A549 (cell line): ENCODE measurements around the gene RUNX3. TPM values are rescaled to one million over a fixed set of nuclear protein-coding genes. Genes with fewer than 3 reads are reported as not detected.

Experiments used
- ATAC-seq, 2 experiments: fragments of 200-7000 bp in 1 of 2; fragments of >200 bp in 1 of 2; cut with Nextera tagmentation in 1 of 2; cut with Tn5 transposase in 1 of 2; 3 replicates each; pipeline versions ENCODE4 v1.8.0 to v1.9.1; 2018 to 2020; ENCODE audit warnings: mild to moderate bottlenecking in 1 of 2, moderate library complexity in 1 of 2
- CTCF ChIA-PET: fragments of 300-600 bp; sonication (Branson Sonifier 250); formaldehyde crosslinking; extraction: SDS; loops from one replicate; lab custom pipeline; 2021; ENCODE audit warnings: antibody characterized with exemption, inconsistent platforms; lab: Yijun Ruan, JAX
- POLR2A ChIA-PET: fragments of 350-600 bp; formaldehyde crosslinking; extraction: SDS; loops from one replicate; lab custom pipeline; 2021; ENCODE audit warnings: antibody characterized with exemption, inconsistent platforms; lab: Yijun Ruan, JAX
- DNase-seq, 2 experiments: peaks; one replicate each; pipeline versions ENCODE4 v3.0.0 to v3.0.0-alpha.2; 2011 to 2016; ENCODE audit warnings: low read depth in 1 of 2, low spot score in 1 of 2
- FAIRE-seq: peaks from 2 replicates; lab custom pipeline; 2011; peaks lifted over from hg19 to GRCh38; lab: Jason Lieb, UNC
- H3K27ac ChIP-seq, 2 experiments: fragments of >200 bp; sonication (Bioruptor Twin); formaldehyde crosslinking; 3 replicates each; pipeline ENCODE4 v1.5.1; 2016 to 2017
- H3K4me1 ChIP-seq: fragments of >200 bp; sonication (Bioruptor Twin); formaldehyde crosslinking; 3 replicates; pipeline ENCODE4 v1.6.1; 2016
- H3K4me2 ChIP-seq: fragments of >200 bp; sonication (Bioruptor Twin); formaldehyde crosslinking; 3 replicates; pipeline ENCODE4 v1.6.1; 2016
- H3K4me3 ChIP-seq: fragments of >200 bp; sonication (Bioruptor Twin); formaldehyde crosslinking; 3 replicates; pipeline ENCODE4 v1.5.1; 2016
- H3K9me3 ChIP-seq: fragments of >200 bp; sonication (Bioruptor Twin); formaldehyde crosslinking; 3 replicates; pipeline ENCODE4 v1.6.1; 2016
- BHLHE40 ChIP-seq: IDR thresholded peaks from 2 replicates; pipeline ENCODE4 v1.6.1; 2012; ENCODE audit warnings: low read depth, low read length, inconsistent platforms
- CBX2 ChIP-seq: fragments of 200-600 bp; sonication (generic); IDR thresholded peaks from 2 replicates; pipeline ENCODE4 v1.6.1; 2016; ENCODE audit warnings: low read depth, mild to moderate bottlenecking, borderline replicate concordance
- CHD4 ChIP-seq: fragments of 200-600 bp; sonication (generic); IDR thresholded peaks from 2 replicates; pipeline ENCODE4 v1.6.1; 2016; ENCODE audit warnings: antibody characterized with exemption, mild to moderate bottlenecking, borderline replicate concordance
- E2F6 ChIP-seq: IDR thresholded peaks from 2 replicates; pipeline ENCODE4 v1.6.1; 2012; ENCODE audit warnings: low read depth, borderline replicate concordance
- EHMT2 ChIP-seq: fragments of 200-600 bp; sonication (generic); IDR thresholded peaks from 2 replicates; pipeline ENCODE4 v1.6.1; 2016; ENCODE audit warnings: antibody characterized with exemption, low read depth, mild to moderate bottlenecking, moderate library complexity
- ESRRA ChIP-seq: fragments of 150-350 bp; IDR thresholded peaks from 2 replicates; pipeline ENCODE4 v1.6.1; 2014; ENCODE audit warnings: mild to moderate bottlenecking, low read length, borderline replicate concordance
- FOSB ChIP-seq: fragments of 250-450 bp; sonication (Bioruptor Pico); IDR thresholded peaks from 2 replicates; pipeline ENCODE4 v1.5.0; 2020; ENCODE audit warnings: mild to moderate bottlenecking, moderate library complexity
- FOSL2 ChIP-seq, 2 experiments: fragments of 450-650 bp in 1 of 2; fragments of >200 bp in 1 of 2; sonication (Bioruptor Twin) in 1 of 2; formaldehyde crosslinking; IDR thresholded peaks; 2 replicates each; pipeline versions ENCODE4 v1.5.0 to v1.6.1; 2016 to 2020; ENCODE audit warnings: mild to moderate bottlenecking in 1 of 2, moderate library complexity in 1 of 2
- HEYL ChIP-seq: fragments of 250-450 bp; sonication (Bioruptor Pico); IDR thresholded peaks from 2 replicates; pipeline ENCODE4 v1.8.0; 2021; ENCODE audit warnings: mild to moderate bottlenecking, moderate library complexity
- HOXB13 ChIP-seq: fragments of 250-450 bp; sonication (Bioruptor Pico); IDR thresholded peaks from 2 replicates; pipeline ENCODE4 v1.5.0; 2020; ENCODE audit warnings: low read depth, mild to moderate bottlenecking, moderate library complexity
- KDM1A ChIP-seq: fragments of 200-600 bp; sonication (generic); IDR thresholded peaks from 2 replicates; pipeline ENCODE4 v1.6.1; 2016; ENCODE audit warnings: low read depth, mild to moderate bottlenecking
- NFE2L2 ChIP-seq: fragments of 150-350 bp; conservative IDR thresholded peaks from 2 replicates; pipeline ENCODE4 v1.6.1; 2014; ENCODE audit warnings: low read length
- PHF8 ChIP-seq: fragments of 200-600 bp; sonication (generic); IDR thresholded peaks from 2 replicates; pipeline ENCODE4 v1.6.1; 2016; ENCODE audit warnings: low read depth, mild to moderate bottlenecking, antibody characterized with exemption, moderate library complexity, borderline replicate concordance
- POLR2A ChIP-seq: IDR thresholded peaks from 2 replicates; pipeline ENCODE4 v1.6.1; 2012; ENCODE audit warnings: mild to moderate bottlenecking, low read length
- POLR2AphosphoS2 ChIP-seq: conservative IDR thresholded peaks from 2 replicates; pipeline ENCODE4 v1.6.1; 2012; ENCODE audit warnings: low read length, improper control_type of control experiment, inconsistent platforms
- RARB ChIP-seq: fragments of 250-450 bp; sonication (Bioruptor Pico); IDR thresholded peaks from 2 replicates; pipeline ENCODE4 v1.8.0; 2021; ENCODE audit warnings: mild to moderate bottlenecking, moderate library complexity
- RCOR1 ChIP-seq: fragments of 150-350 bp; IDR thresholded peaks from 2 replicates; pipeline ENCODE4 v1.6.1; 2014; ENCODE audit warnings: antibody characterized with exemption, low read length, low read depth
- REST ChIP-seq: fragments of 200-600 bp; sonication (generic); IDR thresholded peaks from 2 replicates; pipeline ENCODE4 v1.6.1; 2016; ENCODE audit warnings: antibody characterized with exemption, mild to moderate bottlenecking, moderate library complexity
- TFCP2L1 ChIP-seq: fragments of 250-450 bp; sonication (Bioruptor Pico); IDR thresholded peaks from 2 replicates; pipeline ENCODE4 v1.5.0; 2021; ENCODE audit warnings: mild to moderate bottlenecking
- TP53 ChIP-seq: fragments of 250-450 bp; sonication (Bioruptor Pico); IDR thresholded peaks from 2 replicates; pipeline ENCODE4 v1.5.0; 2021; ENCODE audit warnings: mild to moderate bottlenecking, moderate library complexity
- ZNF302 ChIP-seq: fragments of 250-450 bp; sonication (Bioruptor Pico); IDR thresholded peaks from 2 replicates; pipeline ENCODE4 v1.9.0; 2021; ENCODE audit warnings: inconsistent platforms, mild to moderate bottlenecking, moderate library complexity
- WGBS: methylation state at CpG from one replicate; pipeline ENCODE4 v1.1.6; 2017; ENCODE audit errors: missing lambda C conversion rate; 5-methylcytosine and 5-hydroxymethylcytosine counted together
- polyA plus RNA-seq, 4 experiments: library from polyadenylated mRNA; depleted of rRNA in 3 of 4; stranded (reverse); fragments of >200 nt; fragmentation: RNase III in 1 of 4; extraction: RNeasy Plus Mini Kit Qiagen cat#74134 plus additional on column Dnase treatment in 1 of 4; gene quantifications; 2 replicates in 3 of 4; 3 replicates in 1 of 4; pipeline ENCODE4 v1.2.3, GENCODE V29; 2011 to 2017
- TF ChIP-seq, protein P1 (sequence below): IDR thresholded peaks from 2 replicates; pipeline ENCODE4 v1.6.1; 2012
- TF ChIP-seq, protein P2 (sequence below): fragments of 150-350 bp; IDR thresholded peaks from 2 replicates; pipeline ENCODE4 v1.6.1; 2014; ENCODE audit warnings: low read depth, mild to moderate bottlenecking, low read length

Gene RUNX3
- polyA plus RNA-seq, 2 of the 4 experiments (the other 2 are of a cell fraction): 1.4 to 4.0 TPM

DNA sequence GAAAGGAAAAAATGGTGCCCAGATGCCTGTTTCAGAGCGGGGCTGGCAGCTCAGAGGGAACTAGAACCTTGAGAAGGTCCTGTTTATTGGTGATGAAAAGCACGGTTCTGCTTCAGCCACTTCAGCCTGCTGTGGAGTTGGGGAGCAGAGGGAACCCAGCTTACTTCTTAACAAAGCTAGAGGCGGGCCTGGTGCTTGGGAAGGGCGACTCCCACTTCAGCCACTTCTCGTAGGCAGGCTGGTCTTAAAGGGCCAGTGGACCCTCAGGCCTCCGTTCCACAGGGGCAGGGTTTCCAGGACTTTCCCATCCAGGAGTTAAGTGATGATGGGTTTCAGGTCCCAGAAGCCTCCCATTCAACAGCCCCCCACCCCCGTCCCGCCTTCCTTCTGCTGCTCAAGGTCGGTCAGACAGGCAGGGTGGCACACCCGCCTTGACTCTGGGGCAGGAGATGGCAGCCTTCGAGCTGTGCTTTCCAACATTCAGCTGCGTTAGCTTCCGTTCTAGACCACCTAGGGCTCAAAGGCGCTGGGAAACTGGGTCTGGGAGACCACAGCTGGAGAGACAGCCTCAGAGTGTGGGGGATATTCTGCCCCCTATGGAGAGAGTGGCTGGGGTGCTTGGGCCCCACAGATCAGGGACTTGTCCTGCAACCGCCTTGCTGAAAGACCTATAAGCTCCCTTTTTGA lies 3.4 kb downstream of the RUNX3 start:
- POLR2A ChIA-PET: no interaction called here
- H3K27ac ChIP-seq: no peak overlapping the region
- ATAC-seq (0 out of 6 replicates have a peak, but pooled peaks of 1 of the 2 experiments have one; percentile 21), DNase-seq (no peak), FAIRE-seq (no peak)
- H3K9me3 ChIP-seq: no peaks in the 10 kb centered on the region
- 0 out of 3 replicates have a peak overlapping the region, but pooled peaks have one; percentile 17 for H3K4me2 ChIP-seq
- 72% methylated on average over 11 of the region's 15 CpGs for WGBS
- H3K4me1 ChIP-seq: peaks cover 3% of the 10 kb centered on the region; the same call in 1 of the 3 replicates
- TF ChIP-seq, protein P1, sequence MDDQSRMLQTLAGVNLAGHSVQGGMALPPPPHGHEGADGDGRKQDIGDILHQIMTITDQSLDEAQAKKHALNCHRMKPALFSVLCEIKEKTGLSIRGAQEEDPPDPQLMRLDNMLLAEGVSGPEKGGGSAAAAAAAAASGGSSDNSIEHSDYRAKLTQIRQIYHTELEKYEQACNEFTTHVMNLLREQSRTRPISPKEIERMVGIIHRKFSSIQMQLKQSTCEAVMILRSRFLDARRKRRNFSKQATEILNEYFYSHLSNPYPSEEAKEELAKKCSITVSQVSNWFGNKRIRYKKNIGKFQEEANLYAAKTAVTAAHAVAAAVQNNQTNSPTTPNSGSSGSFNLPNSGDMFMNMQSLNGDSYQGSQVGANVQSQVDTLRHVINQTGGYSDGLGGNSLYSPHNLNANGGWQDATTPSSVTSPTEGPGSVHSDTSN: no peak
- TF ChIP-seq, protein P2, sequence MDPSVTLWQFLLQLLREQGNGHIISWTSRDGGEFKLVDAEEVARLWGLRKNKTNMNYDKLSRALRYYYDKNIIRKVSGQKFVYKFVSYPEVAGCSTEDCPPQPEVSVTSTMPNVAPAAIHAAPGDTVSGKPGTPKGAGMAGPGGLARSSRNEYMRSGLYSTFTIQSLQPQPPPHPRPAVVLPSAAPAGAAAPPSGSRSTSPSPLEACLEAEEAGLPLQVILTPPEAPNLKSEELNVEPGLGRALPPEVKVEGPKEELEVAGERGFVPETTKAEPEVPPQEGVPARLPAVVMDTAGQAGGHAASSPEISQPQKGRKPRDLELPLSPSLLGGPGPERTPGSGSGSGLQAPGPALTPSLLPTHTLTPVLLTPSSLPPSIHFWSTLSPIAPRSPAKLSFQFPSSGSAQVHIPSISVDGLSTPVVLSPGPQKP: no peak
- TF ChIP-seq BHLHE40 (no peak), CHD4 (no peak), KDM1A (no peak), RARB (no peak)
- TF ChIP-seq, all 56 proteins: peak for 0
- H3K4me3 ChIP-seq: no peak overlapping the region
- CTCF ChIA-PET: interaction anchor here (0.7 to 10.6 kb wide), 5 partner anchors 9 to 109 kb away, joined by 3 to 79 read pairs (median 3); no protein-coding TSS in a partner anchor

DNA sequence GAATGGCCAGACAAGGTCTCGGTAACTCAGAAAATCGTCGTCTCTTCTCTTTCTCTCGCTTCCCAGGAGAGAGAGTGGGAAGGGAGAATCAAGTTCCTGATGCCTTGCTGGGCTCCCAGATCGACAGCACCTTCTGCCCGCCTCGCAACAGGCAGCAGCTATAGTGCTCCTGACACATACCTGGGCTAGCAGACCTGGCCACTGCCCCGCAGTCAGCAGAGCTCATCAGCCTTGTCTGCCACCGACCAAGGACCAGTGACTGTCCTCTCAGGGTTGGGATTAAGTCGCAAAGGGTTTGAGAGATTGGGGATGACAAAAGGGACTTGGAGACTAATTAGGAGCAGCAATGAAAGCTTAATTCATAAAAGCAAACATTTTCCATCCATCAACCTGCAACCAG lies 4.1 kb downstream of the RUNX3 start:
- no peak for DNase-seq
- WGBS: 83% methylated on average over 10 of the region's 10 CpGs
- H3K4me3 ChIP-seq: no peak overlapping the region
- H3K4me2 ChIP-seq: no peak overlapping the region
- FAIRE-seq: no peak
- ATAC-seq: no peak
- CTCF ChIA-PET: interaction anchor here (0.7 to 10.6 kb wide), 5 partner anchors 9 to 110 kb away, joined by 3 to 79 read pairs (median 3); no protein-coding TSS in a partner anchor
- peaks cover 3% of the 10 kb centered on the region; the same call in 1 of the 3 replicates for H3K4me1 ChIP-seq
- POLR2A ChIA-PET: no interaction called here
- TF ChIP-seq HEYL: no peak
- no peak for TF ChIP-seq TFCP2L1
- TF ChIP-seq POLR2AphosphoS2: no peak
- no peak for TF ChIP-seq ESRRA
- no peaks in the 10 kb centered on the region for H3K9me3 ChIP-seq
- H3K27ac ChIP-seq: no peak overlapping the region

GRCh38 chr1:24925082-24925779 lies 4.8 kb downstream of the RUNX3 start:
- POLR2A ChIA-PET: no interaction called here
- no peak for DNase-seq
- no peak for ATAC-seq
- Histone ChIP-seq H3K4me1 (no peaks in the 10 kb centered on the region), H3K27ac (no peak overlapping the region), H3K9me3 (no peaks in the 10 kb centered on the region), H3K4me3 (no peak overlapping the region), H3K4me2 (no peak overlapping the region)
- 91% methylated on average over 5 of the region's 10 CpGs for WGBS
- FAIRE-seq: no peak
- CTCF ChIA-PET: interaction anchor here (2.4 kb wide), 1 partner anchor 11 kb away, joined by 7 read pairs; no protein-coding TSS in a partner anchor
- TF ChIP-seq HOXB13 (CRISPR knock-in tag): no peak
- TF ChIP-seq FOSL2 (IDR thresholded peaks at IDR 0.05): no peak
- no peak for TF ChIP-seq FOSL2 (CRISPR knock-in tag; IDR thresholded peaks at IDR 0.05)
- TF ChIP-seq PHF8: no peak
- TF ChIP-seq CBX2: no peak
- no peak for TF ChIP-seq RCOR1
- no peak for TF ChIP-seq POLR2A
- no peak for TF ChIP-seq EHMT2
- TF ChIP-seq TP53 (CRISPR knock-in tag): no peak
- TF ChIP-seq REST: no peak
- TF ChIP-seq NFE2L2: no peak
- TF ChIP-seq ZNF302 (CRISPR knock-in tag): no peak
- no peak for TF ChIP-seq E2F6
- TF ChIP-seq FOSB (CRISPR knock-in tag): no peak
